ENCODE measurements around the gene SAFB.

GRCh38 chr19:5711713-5712161 is 88.9 kb downstream of the SAFB start:
- TF ChIP-seq CTCF (IDR thresholded peaks at IDR 0.05) (no peak), POLR2A (IDR thresholded peaks at IDR 0.05) (no peak)
